ENCODE results near the gene PREPL. TPM values are rescaled to one million over a fixed set of nuclear protein-coding genes. Genes with fewer than 3 reads are reported as not detected.

Gene PREPL
- total and polyA plus RNA-seq, 9 donors: 86.9 to 149 (median 112) TPM

DNA sequence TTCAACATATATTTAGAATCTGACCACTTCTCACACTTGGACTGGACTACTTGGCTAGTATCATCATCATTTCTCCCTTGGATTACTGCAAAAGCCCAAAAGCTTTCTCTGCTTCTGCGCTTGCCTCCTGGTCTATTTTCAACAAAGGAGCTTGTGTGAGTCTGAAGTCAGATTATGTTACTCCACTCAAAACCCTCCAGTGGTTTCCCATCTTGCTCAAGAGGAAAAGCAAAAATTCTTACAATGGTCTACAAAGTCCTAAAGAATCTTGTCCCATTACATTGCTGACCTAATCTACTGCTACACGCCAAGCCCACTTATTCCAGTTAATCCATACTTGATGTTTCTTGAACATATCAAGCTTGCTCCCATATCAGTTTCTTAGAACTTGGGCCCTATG lies 9.6 kb downstream of the PREPL start:
- H3K27ac ChIP-seq (ENCODE audit: low read length): no peak overlapping the region
- H3K9me3 ChIP-seq (replicated peaks; ENCODE audit: control insufficient read depth, low read depth, low read length): no peaks in the 10 kb centered on the region
- no peaks in the 10 kb centered on the region for H3K27me3 ChIP-seq (ENCODE audit: control insufficient read depth, insufficient read depth, low read length)
- peaks cover 1% of the 10 kb centered on the region for H3K4me1 ChIP-seq (ENCODE audit: control insufficient read depth, insufficient read depth, low read length)
- DNase-seq: peak; percentile 9
- no peak overlapping the region for H3K4me3 ChIP-seq (ENCODE audit: low read length)
- H3K36me3 ChIP-seq (ENCODE audit: control insufficient read depth, insufficient read depth, low read length): no peaks in the 10 kb centered on the region
- 75% methylated on average over 1 of the region's 2 CpGs for WGBS (ENCODE audit: insufficient coverage)

DNA sequence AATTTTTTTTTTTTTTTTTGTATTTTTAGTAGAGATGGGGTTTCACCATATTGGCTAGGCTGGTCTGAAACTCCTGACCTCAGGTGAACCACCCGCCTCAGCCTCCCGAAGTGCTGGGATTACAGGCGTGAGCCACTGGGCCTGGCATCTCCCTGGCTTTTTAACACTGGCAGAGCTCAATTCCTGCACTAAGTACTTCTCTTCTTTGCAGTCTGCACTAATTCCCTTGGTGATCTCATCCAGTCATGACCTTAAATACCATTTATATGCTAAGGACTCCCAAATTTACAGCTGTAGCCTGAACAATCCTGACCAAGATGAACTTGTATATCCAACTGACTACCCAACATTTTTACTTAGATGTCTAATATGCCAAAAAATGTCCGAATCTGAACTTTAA lies 10.2 kb downstream of the PREPL start:
- 93% methylated on average over 4 of the region's 4 CpGs for WGBS (ENCODE audit: insufficient coverage)
- no peaks in the 10 kb centered on the region for H3K4me1 ChIP-seq (ENCODE audit: control insufficient read depth, insufficient read depth, low read length)
- H3K36me3 ChIP-seq (ENCODE audit: control insufficient read depth, insufficient read depth, low read length): no peaks in the 10 kb centered on the region
- DNase-seq: no peak
- no peak overlapping the region for H3K4me3 ChIP-seq (ENCODE audit: low read length)
- no peak overlapping the region for H3K27ac ChIP-seq (ENCODE audit: low read length)
- H3K27me3 ChIP-seq (ENCODE audit: control insufficient read depth, insufficient read depth, low read length): no peaks in the 10 kb centered on the region
- no peaks in the 10 kb centered on the region for H3K9me3 ChIP-seq (replicated peaks; ENCODE audit: control insufficient read depth, low read depth, low read length)

DNA sequence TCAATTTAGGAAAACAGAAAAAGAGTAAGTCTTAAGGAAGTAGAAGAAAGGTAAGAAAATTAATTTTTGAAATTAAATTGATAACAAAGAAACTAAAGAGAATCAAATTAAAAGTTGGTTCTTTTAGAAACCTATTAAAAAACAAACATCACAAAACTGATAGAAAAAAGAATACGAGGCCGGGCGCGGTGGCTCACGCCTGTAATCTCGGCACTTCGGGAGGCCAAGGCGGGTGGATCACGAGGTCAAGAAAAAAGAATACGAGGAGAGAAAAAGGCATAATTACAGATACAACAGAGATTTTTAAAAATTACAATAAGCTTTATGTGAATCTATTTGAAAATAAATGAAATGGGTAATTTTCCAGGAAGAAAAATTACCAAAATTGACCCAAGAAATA lies 11.8 kb downstream of the PREPL start:
- H3K36me3 ChIP-seq (ENCODE audit: control insufficient read depth, insufficient read depth, low read length): no peaks in the 10 kb centered on the region
- H3K4me1 ChIP-seq (ENCODE audit: control insufficient read depth, insufficient read depth, low read length): no peaks in the 10 kb centered on the region
- no CpG with 5 or more reads among the region's 10 CpGs for WGBS (ENCODE audit: insufficient coverage)

DNA sequence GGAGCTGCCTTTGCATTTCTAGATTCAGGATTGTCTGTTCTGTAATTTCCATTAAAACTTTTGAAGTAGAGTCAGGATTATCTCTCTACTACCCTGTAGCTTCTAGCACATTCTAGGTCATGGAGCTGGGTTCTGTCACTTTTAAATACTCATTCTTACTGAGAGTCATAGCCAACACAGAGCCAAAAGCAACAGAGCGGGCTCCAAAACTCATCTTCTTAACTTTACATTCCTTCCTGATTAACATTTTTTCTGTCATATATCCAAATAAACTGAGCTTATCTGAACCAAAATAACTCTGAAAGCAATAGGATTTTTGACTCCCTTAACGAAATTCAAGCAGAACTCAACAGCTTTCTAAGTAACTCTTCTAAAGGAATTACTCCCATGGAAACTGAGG lies 12.9 kb downstream of the PREPL start:
- Histone ChIP-seq H3K4me3 (ENCODE audit: low read length) (no peak overlapping the region), H3K27ac (ENCODE audit: low read length) (no peak overlapping the region), H3K4me1 (ENCODE audit: control insufficient read depth, insufficient read depth, low read length) (no peaks in the 10 kb centered on the region), H3K36me3 (ENCODE audit: control insufficient read depth, insufficient read depth, low read length) (peaks cover 3% of the 10 kb centered on the region), H3K27me3 (ENCODE audit: control insufficient read depth, insufficient read depth, low read length) (no peaks in the 10 kb centered on the region), H3K9me3 (replicated peaks; ENCODE audit: control insufficient read depth, low read depth, low read length) (no peaks in the 10 kb centered on the region)
- DNase-seq: peak; percentile 78
- WGBS (ENCODE audit: insufficient coverage): no CpG with 5 or more reads among the region's 2 CpGs

More for the DNA sequence above, 11.8 kb downstream of the PREPL start:
- Histone ChIP-seq H3K4me3 (ENCODE audit: low read length) (no peak overlapping the region), H3K9me3 (replicated peaks; ENCODE audit: control insufficient read depth, low read depth, low read length) (no peaks in the 10 kb centered on the region), H3K27ac (ENCODE audit: low read length) (no peak overlapping the region), H3K27me3 (ENCODE audit: control insufficient read depth, insufficient read depth, low read length) (no peaks in the 10 kb centered on the region)
- DNase-seq: no peak

DNA sequence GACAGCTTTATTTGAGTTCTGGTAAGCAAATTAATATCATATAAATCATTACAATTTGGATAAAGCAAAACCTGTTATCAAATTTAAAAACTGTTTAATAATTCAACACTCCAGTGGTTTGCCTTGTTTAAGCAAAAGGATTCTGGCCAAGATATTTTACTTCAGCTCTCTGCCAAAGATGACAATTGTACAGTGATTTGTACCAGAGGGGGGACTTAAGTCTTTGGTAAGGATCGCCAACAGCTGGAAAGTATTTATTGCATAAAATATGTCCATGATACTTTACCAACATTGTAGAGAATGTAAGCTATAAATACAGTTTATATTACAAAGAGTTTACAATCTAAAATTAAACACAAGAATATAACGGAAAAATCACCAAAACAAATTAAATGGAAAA lies 13.8 kb downstream of the PREPL start:
- DNase-seq: peak; percentile 57
- WGBS (ENCODE audit: insufficient coverage): no CpG with 5 or more reads among the region's 2 CpGs
- peaks cover 5% of the 10 kb centered on the region for H3K36me3 ChIP-seq (ENCODE audit: control insufficient read depth, insufficient read depth, low read length)
- H3K27ac ChIP-seq (ENCODE audit: low read length): no peak overlapping the region
- H3K27me3 ChIP-seq (ENCODE audit: control insufficient read depth, insufficient read depth, low read length): no peaks in the 10 kb centered on the region
- H3K4me3 ChIP-seq (ENCODE audit: low read length): no peak overlapping the region
- no peaks in the 10 kb centered on the region for H3K4me1 ChIP-seq (ENCODE audit: control insufficient read depth, insufficient read depth, low read length)
- no peaks in the 10 kb centered on the region for H3K9me3 ChIP-seq (replicated peaks; ENCODE audit: control insufficient read depth, low read depth, low read length)

DNA sequence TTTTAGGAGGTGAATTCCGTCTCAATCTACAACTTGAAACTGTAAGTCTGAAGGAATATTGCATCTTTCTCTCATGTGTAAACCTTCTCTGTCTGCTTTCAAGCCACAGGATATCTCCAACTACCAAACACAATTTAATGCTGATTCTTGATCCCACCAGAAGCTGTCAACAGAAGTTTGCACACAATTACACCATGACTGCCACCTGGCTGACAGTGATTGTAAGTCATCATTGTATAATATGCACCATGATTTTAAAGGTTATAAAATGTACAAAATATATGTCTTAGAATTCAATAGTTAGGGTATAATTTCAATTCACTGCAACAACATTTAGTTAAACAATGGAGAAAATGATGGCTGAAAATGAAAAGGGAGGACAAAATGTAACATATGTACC lies 18.4 kb downstream of the PREPL start:
- Histone ChIP-seq H3K27me3 (ENCODE audit: control insufficient read depth, insufficient read depth, low read length) (no peaks in the 10 kb centered on the region), H3K4me1 (ENCODE audit: control insufficient read depth, insufficient read depth, low read length) (no peaks in the 10 kb centered on the region), H3K36me3 (ENCODE audit: control insufficient read depth, insufficient read depth, low read length) (peaks cover 13% of the 10 kb centered on the region), H3K4me3 (ENCODE audit: low read length) (no peak overlapping the region), H3K27ac (ENCODE audit: low read length) (no peak overlapping the region), H3K9me3 (replicated peaks; ENCODE audit: control insufficient read depth, low read depth, low read length) (no peaks in the 10 kb centered on the region)
- DNase-seq: no peak
- WGBS (ENCODE audit: insufficient coverage): no CpG with 5 or more reads among the region's 1 CpG

DNA sequence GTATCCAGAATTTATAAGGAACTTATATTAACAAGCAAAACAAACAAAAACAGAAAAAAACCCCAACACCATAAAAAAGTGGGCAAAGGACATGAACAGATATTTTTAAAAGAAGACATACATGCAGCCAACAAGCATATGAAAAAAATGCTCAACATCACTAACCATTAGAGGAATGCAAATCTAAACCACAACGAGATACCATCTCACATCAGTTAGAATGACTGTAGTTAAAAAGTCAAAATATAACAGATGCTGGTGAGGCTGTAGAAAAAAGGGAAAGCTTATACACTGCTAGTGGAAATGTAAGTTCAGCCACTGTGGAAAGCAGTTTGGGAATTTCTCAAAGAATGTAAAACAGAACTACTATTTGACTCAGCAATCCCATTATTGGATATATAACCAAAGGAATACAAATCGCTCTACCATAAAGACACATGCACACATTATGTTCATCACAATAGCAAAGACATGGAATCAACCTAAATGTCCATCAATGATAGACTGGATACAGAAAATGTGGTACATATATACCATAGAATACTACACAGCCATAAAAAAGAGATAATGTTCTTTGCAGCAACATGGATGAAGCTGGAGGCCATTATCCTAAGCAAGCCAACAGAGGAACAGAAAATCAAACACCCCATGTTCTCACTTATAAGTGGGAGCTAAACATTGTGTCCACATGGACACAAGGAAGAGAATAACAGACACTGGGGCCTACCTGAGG lies 25.3 kb downstream of the PREPL start:
- Histone ChIP-seq H3K4me3 (ENCODE audit: low read length) (no peak overlapping the region), H3K27ac (ENCODE audit: low read length) (no peak overlapping the region), H3K9me3 (replicated peaks; ENCODE audit: control insufficient read depth, low read depth, low read length) (no peaks in the 10 kb centered on the region), H3K4me1 (ENCODE audit: control insufficient read depth, insufficient read depth, low read length) (no peaks in the 10 kb centered on the region), H3K36me3 (ENCODE audit: control insufficient read depth, insufficient read depth, low read length) (peaks cover 41% of the 10 kb centered on the region), H3K27me3 (ENCODE audit: control insufficient read depth, insufficient read depth, low read length) (no peaks in the 10 kb centered on the region)
- WGBS (ENCODE audit: insufficient coverage): no CpG with 5 or more reads among the region's 2 CpGs
- DNase-seq: no peak

DNA sequence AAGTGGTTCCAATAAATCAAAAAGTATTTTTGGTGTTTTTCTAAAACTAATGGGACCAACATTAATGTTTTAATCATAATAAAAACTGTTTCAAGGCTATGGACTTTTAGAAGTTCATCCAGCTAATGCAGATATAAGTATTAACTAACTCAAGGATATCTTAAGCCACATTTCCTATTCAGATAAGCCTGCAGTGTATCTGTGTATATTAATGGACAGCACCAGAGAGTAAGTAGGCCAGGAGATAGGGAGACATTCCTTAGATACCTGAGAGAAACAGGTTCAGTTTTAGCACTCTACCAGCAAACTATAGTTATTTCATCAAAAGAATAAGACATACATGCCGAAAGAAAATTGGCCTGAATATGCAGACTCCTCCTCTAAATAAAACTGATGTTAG lies 27.3 kb downstream of the PREPL start:
- no peaks in the 10 kb centered on the region for H3K4me1 ChIP-seq (ENCODE audit: control insufficient read depth, insufficient read depth, low read length)
- H3K27me3 ChIP-seq (ENCODE audit: control insufficient read depth, insufficient read depth, low read length): no peaks in the 10 kb centered on the region
- no peaks in the 10 kb centered on the region for H3K9me3 ChIP-seq (replicated peaks; ENCODE audit: control insufficient read depth, low read depth, low read length)
- WGBS (ENCODE audit: insufficient coverage): no CpG with 5 or more reads among the region's 1 CpG
- no peak overlapping the region for H3K27ac ChIP-seq (ENCODE audit: low read length)
- no peak overlapping the region for H3K4me3 ChIP-seq (ENCODE audit: low read length)
- H3K36me3 ChIP-seq (ENCODE audit: control insufficient read depth, insufficient read depth, low read length): peaks cover 43% of the 10 kb centered on the region
- DNase-seq: no peak

DNA sequence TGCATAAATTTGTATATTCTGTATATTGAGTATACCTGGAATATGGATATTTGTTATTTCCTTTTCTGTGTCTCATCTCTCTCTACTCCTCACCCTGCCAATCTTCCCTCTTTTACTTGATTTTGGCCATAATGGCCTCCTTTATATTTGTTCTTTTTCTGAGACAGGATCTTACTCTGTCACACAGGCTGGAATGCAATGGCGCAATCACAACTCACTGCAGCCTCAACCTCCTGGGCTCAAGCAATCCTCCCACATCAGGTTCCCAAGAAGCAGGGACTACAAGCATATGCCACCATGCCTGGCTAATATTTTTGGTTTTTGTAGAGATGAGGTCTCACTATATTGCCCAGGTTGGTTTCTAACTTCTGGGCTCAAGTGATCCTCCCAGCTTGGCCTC lies 30.5 kb downstream of the PREPL start:
- Histone ChIP-seq H3K36me3 (ENCODE audit: control insufficient read depth, insufficient read depth, low read length) (peaks cover 42% of the 10 kb centered on the region), H3K27me3 (ENCODE audit: control insufficient read depth, insufficient read depth, low read length) (no peaks in the 10 kb centered on the region), H3K9me3 (replicated peaks; ENCODE audit: control insufficient read depth, low read depth, low read length) (no peaks in the 10 kb centered on the region), H3K4me3 (ENCODE audit: low read length) (no peak overlapping the region), H3K4me1 (ENCODE audit: control insufficient read depth, insufficient read depth, low read length) (no peaks in the 10 kb centered on the region), H3K27ac (ENCODE audit: low read length) (no peak overlapping the region)
- no peak for DNase-seq
- no CpG with 5 or more reads among the region's 1 CpG for WGBS (ENCODE audit: insufficient coverage)

DNA sequence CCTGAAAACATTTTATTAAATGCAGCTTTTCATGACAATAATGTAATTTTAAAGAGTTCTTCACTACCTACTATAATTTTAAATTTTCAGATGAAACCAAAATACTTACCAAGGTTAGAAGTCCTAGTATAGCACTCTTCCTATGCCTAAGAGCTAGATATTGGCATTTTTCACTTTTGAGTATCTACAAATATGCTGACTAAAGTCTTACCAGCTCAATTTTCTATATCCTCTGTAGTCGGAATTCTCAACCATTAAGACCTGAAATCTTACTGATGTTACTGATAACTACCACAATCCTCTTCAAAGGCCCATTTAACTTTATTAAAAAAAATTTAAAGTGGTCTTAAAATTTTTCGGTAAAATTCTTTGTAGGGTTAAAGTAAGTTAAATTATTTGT lies 32.0 kb downstream of the PREPL start:
- no peaks in the 10 kb centered on the region for H3K4me1 ChIP-seq (ENCODE audit: control insufficient read depth, insufficient read depth, low read length)
- DNase-seq: no peak
- no peaks in the 10 kb centered on the region for H3K27me3 ChIP-seq (ENCODE audit: control insufficient read depth, insufficient read depth, low read length)
- WGBS (ENCODE audit: insufficient coverage): no CpG with 5 or more reads among the region's 2 CpGs
- no peaks in the 10 kb centered on the region for H3K9me3 ChIP-seq (replicated peaks; ENCODE audit: control insufficient read depth, low read depth, low read length)
- no peak overlapping the region for H3K4me3 ChIP-seq (ENCODE audit: low read length)
- no peak overlapping the region for H3K27ac ChIP-seq (ENCODE audit: low read length)
- peaks cover 49% of the 10 kb centered on the region for H3K36me3 ChIP-seq (ENCODE audit: control insufficient read depth, insufficient read depth, low read length)

DNA sequence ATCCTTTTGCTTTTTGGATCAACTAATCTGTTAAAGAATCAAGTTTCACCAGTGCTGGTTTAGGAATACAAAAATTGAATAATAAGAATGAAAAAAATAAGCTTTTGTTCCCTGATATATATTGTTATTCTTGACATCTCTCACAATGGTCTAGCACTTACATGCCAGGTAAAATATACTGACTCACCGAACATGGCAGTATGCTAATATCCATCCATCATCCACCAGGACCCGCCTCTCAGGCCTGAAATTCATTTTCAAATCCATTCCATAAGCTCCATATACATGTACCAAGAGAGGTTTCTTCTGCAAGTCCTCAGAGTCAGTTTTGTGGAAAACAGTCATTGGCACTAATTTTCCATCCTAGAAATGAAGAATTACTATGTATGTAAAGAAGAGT lies 32.5 kb downstream of the PREPL start:
- no peak overlapping the region for H3K4me3 ChIP-seq (ENCODE audit: low read length)
- peaks cover 50% of the 10 kb centered on the region for H3K36me3 ChIP-seq (ENCODE audit: control insufficient read depth, insufficient read depth, low read length)
- H3K27me3 ChIP-seq (ENCODE audit: control insufficient read depth, insufficient read depth, low read length): no peaks in the 10 kb centered on the region
- H3K9me3 ChIP-seq (replicated peaks; ENCODE audit: control insufficient read depth, low read depth, low read length): no peaks in the 10 kb centered on the region
- no CpG with 5 or more reads among the region's 2 CpGs for WGBS (ENCODE audit: insufficient coverage)
- H3K27ac ChIP-seq (ENCODE audit: low read length): no peak overlapping the region
- H3K4me1 ChIP-seq (ENCODE audit: control insufficient read depth, insufficient read depth, low read length): no peaks in the 10 kb centered on the region
- no peak for DNase-seq
